ENCODE measurements around the gene FHIT.

Gene FHIT

GRCh38 chr3:60579734-60580133, 671.5 kb downstream of the FHIT start:
- no peak for TF ChIP-seq CTCF (IDR thresholded peaks at IDR 0.05; ENCODE audit: control insufficient read depth, insufficient read depth, low read depth, low read length, missing control alignments)
- DNase-seq (ENCODE audit: low read depth): peak; percentile 75
- no peak overlapping the region for H3K4me3 ChIP-seq (ENCODE audit: control insufficient read depth, low read depth, low read length)

- no peak overlapping the region for H3K4me3 ChIP-seq (ENCODE audit: control insufficient read depth, low read depth, low read length)
- no peak for TF ChIP-seq CTCF (IDR thresholded peaks at IDR 0.05; ENCODE audit: control insufficient read depth, insufficient read depth, low read depth, low read length, missing control alignments)
- DNase-seq (ENCODE audit: low read depth): no peak
Measured at GRCh38 chr3:60578936-60579335, 672.3 kb downstream of the FHIT start.

GRCh38 chr3:60577601-60578000, 673.7 kb downstream of the FHIT start:
- no peak for TF ChIP-seq CTCF (IDR thresholded peaks at IDR 0.05; ENCODE audit: control insufficient read depth, insufficient read depth, low read depth, low read length, missing control alignments)
- no peak overlapping the region for H3K4me3 ChIP-seq (ENCODE audit: control insufficient read depth, low read depth, low read length)
- no peak for DNase-seq (ENCODE audit: low read depth)

GRCh38 chr3:60575718-60576272, 675.5 kb downstream of the FHIT start:
- no peak for TF ChIP-seq CTCF (IDR thresholded peaks at IDR 0.05; ENCODE audit: control insufficient read depth, insufficient read depth, low read depth, low read length, missing control alignments)
- no peak for DNase-seq (ENCODE audit: low read depth)
- H3K4me3 ChIP-seq (ENCODE audit: control insufficient read depth, low read depth, low read length): no peak overlapping the region

GRCh38 chr3:60574046-60574769, 677.0 kb downstream of the FHIT start:
- no peak overlapping the region for H3K4me3 ChIP-seq (ENCODE audit: control insufficient read depth, low read depth, low read length)
- DNase-seq (ENCODE audit: low read depth): no peak
- TF ChIP-seq CTCF (IDR thresholded peaks at IDR 0.05; ENCODE audit: control insufficient read depth, insufficient read depth, low read depth, low read length, missing control alignments): no peak

- no peak for TF ChIP-seq CTCF (IDR thresholded peaks at IDR 0.05; ENCODE audit: control insufficient read depth, insufficient read depth, low read depth, low read length, missing control alignments)
- no peak for DNase-seq (ENCODE audit: low read depth)
- H3K4me3 ChIP-seq (ENCODE audit: control insufficient read depth, low read depth, low read length): no peak overlapping the region
Measured at GRCh38 chr3:60573494-60573893, 677.8 kb downstream of the FHIT start.

All from AG09309 (cell line).